Lower leg skin (tissue), 4 donors: ENCODE results near the gene TRABD. TPM values are rescaled to one million over a fixed set of nuclear protein-coding genes. Genes with fewer than 3 reads are reported as not detected.
A peak's percentile ranks its signal among the peaks of the same experiment; 100 is the strongest.

Experiments
- DNase-seq, 2 donors: peaks; one replicate each; pipeline ENCODE4 v3.0.0-alpha.2; 2019; ENCODE audit warnings: low spot score in 2 of 2
- H3K4me3 ChIP-seq: fragments of 200-600 bp; sonication (generic); 2 replicates; pipeline ENCODE4 v1.5.1; 2017; ENCODE audit warnings: mild to moderate bottlenecking, low read depth; ENCODE audit not compliant: poor library complexity, severe bottlenecking
- POLR2A ChIP-seq, 2 donors: fragments of 450-650 bp; IDR thresholded peaks; one replicate each; pipeline ENCODE4 v1.6.1; 2016 to 2017; ENCODE audit warnings: antibody characterized with exemption in 2 of 2, mild to moderate bottlenecking in 1 of 2, moderate library complexity in 1 of 2
- WGBS, 2 donors: methylation state at CpG; one replicate each; pipeline ENCODE4 v1.1.5; 2018; 5-methylcytosine and 5-hydroxymethylcytosine counted together
- intact Hi-C: fragments of 100-400 bp; cut with DNase I; formaldehyde crosslinking; loops from one replicate; pipeline ENCODE4 v1.15.0; 2023; ENCODE audit warnings: low total_unique reads
- total RNA-seq, 4 donors: library from RNA; depleted of rRNA; stranded (reverse); fragments of >200 nt; gene quantifications; one replicate each; pipeline ENCODE4 v1.1.0, GENCODE V29; 2016
- TF ChIP-seq, protein P1 (sequence below), 3 donors: fragments of 450-650 bp; IDR thresholded peaks; one replicate each; pipeline ENCODE4 v1.5.1; 2016; ENCODE audit warnings: antibody characterized with exemption in 3 of 3, mild to moderate bottlenecking in 3 of 3, moderate library complexity in 2 of 3

The TRABD gene
- total RNA-seq, 4 donors from 2014 or later, result 31.5 to 62.7 (median 46.4) TPM

DNA sequence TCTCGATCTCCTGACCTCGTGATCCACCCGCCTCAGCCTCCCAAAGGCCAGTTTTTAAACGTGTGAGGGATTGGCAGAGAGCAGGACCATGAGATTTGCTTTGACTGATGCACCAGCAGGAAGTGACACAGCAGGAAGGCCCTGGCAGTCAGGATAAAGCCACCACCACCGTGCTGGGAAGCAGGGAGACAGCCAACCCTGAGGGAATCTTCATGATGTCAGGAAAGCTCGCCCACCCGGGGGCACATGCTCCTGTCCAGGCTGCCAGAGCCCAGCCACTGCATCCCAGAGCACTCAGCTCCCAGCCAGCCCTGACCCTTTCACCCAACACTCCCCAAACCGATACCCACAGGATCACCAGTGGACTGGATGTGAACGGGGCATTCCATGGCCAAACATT is 53.0 kb downstream of the TRABD start:
- 86 to 93% methylated on average over 9 of the region's 9 CpGs for WGBS, 2 donors
- no peak for DNase-seq
- intact Hi-C loops, result no loop called here
- H3K4me3 ChIP-seq, result no peak overlapping the region
- TF ChIP-seq POLR2A (IDR thresholded peaks at IDR 0.05), result no peak
- TF ChIP-seq, protein P1, sequence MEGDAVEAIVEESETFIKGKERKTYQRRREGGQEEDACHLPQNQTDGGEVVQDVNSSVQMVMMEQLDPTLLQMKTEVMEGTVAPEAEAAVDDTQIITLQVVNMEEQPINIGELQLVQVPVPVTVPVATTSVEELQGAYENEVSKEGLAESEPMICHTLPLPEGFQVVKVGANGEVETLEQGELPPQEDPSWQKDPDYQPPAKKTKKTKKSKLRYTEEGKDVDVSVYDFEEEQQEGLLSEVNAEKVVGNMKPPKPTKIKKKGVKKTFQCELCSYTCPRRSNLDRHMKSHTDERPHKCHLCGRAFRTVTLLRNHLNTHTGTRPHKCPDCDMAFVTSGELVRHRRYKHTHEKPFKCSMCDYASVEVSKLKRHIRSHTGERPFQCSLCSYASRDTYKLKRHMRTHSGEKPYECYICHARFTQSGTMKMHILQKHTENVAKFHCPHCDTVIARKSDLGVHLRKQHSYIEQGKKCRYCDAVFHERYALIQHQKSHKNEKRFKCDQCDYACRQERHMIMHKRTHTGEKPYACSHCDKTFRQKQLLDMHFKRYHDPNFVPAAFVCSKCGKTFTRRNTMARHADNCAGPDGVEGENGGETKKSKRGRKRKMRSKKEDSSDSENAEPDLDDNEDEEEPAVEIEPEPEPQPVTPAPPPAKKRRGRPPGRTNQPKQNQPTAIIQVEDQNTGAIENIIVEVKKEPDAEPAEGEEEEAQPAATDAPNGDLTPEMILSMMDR (IDR thresholded peaks at IDR 0.05), result no peak

GRCh38 chr22:50242406-50242949 is 56.8 kb downstream of the TRABD start:
- 39 to 42% methylated on average over 14 of the region's 14 CpGs for WGBS, 2 donors
- TF ChIP-seq, protein P1 (IDR thresholded peaks at IDR 0.05), result no peak
- no peak for TF ChIP-seq POLR2A (IDR thresholded peaks at IDR 0.05)
- DNase-seq, result no peak
- intact Hi-C loops, result no loop called here
- H3K4me3 ChIP-seq, result no peak overlapping the region

DNA sequence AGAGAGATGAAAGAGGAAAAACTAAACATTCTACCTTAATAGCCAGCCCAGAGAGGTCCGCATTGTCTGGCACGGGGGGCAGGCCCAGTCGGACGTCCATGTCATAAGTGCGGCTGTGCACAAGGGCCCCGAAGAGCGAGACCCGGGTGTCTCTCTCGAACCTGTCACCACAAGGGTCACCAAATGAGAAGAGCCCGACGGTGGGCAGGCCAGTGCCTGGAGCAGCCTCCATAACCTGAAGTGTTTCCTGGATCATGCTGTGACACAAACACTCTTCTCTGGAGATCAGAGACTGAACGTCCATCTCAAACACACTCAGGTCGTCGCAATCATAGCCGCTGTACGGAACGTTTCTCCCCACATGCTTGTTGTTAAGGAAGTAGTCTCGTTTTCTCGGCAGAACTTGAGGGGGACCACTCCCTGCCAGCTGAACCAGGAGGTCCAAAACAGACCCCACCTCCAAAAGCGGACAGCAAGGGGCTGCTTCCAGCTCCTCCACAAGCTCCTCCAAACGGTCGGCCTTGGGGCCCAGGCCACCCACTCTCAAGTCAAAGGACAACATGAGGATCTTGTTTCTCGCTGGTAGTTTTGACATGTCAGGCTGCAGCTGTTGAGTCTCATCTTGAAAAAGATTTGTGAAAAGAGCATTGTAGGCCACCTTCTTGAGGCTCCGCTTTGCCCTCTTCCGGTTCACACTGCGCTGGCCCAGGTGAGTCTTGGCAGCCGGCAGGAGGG is 58.1 kb downstream of the TRABD start:
- 19 to 23% methylated on average over 27 of the region's 27 CpGs for WGBS, 2 donors
- DNase-seq, result no peak
- TF ChIP-seq, protein P1 (IDR thresholded peaks at IDR 0.05), result no peak
- no peak for TF ChIP-seq POLR2A (IDR thresholded peaks at IDR 0.05)
- intact Hi-C loops, result no loop called here
- peak overlapping the region; percentile 84 for H3K4me3 ChIP-seq

GRCh38 chr22:50244420-50245213 is 58.9 kb downstream of the TRABD start, which contains the start of gene TUBGCP6:
Gene TUBGCP6, minus strand, starts transcription at chr22:50245023. Its CDS starts 564 bp downstream, at chr22:50244459.
- intact Hi-C loops, result no loop called here
- peak; percentile 92 to 99 for DNase-seq
- WGBS, 2 donors, result 0 to 1% methylated on average over 41 to 48 of the region's 76 CpGs
- TF ChIP-seq, protein P1 (IDR thresholded peaks at IDR 0.05), result no peak
- peak in 1 of 2 donors; percentile 32 for TF ChIP-seq POLR2A (IDR thresholded peaks at IDR 0.05)
- H3K4me3 ChIP-seq, result peak within 1 kb of the TSS; percentile 84

DNA sequence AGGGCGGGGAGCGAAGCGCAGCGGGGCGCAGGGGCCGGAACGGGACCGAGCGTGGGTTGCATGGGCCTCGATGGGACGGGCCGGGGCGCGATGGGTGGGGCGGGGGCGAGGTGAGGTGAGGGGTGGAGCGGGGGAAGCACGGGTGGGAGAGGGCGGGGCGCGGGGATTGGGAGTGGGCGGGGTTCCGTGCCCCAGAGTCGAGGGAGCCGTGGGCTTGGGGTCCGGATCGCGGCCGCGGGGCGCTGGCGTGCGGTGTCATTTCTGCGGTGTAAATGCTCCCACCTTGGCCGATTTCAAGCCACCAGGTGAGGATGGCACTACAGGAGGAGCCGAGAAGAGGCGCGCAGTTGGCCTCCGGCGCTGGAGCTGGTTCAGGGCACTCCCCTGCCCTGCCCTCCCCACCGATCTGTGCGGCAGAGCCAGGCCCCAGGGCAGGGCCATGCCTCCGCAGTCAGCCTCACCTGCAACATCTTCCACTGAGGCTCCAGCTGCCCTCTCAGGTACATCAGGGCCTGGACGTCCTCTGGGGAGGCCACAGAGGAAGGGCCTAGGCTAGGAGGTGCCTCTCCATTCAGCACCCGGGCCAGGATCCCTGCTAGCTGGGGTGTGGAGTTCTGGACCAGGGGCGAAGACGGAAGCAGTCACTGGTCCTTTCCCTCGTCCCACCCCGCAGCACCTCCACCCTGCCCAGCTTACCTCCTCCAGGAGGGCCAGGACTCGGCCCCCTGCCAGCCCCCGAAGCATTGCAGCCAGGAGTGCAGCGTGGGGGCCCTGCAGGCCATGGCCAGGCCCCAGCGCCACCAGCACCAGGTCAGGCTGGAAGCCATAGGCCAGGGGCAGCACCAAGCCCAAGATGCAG is 59.7 kb downstream of the TRABD start:
- DNase-seq, result no peak
- 13 to 21% methylated on average over 12 to 26 of the region's 53 CpGs for WGBS, 2 donors
- intact Hi-C loops, result no loop called here
- no peak for TF ChIP-seq POLR2A (IDR thresholded peaks at IDR 0.05)
- TF ChIP-seq, protein P1 (IDR thresholded peaks at IDR 0.05), result no peak
- H3K4me3 ChIP-seq, result peak overlapping the region; percentile 84
